HG03175 (cell line): ENCODE measurements around the gene FAM236D.
"Not testable (repeated sequence)": the region's sequence is repeated elsewhere in the genome, so short reads cannot be mapped to it uniquely, and the experiment has no call there.

Experiments used
- ATAC-seq: cut with Tn5 transposase; IDR thresholded peaks from one replicate; pipeline ENCODE4 v1.9.1; 2021; ENCODE audit warnings: mild to moderate bottlenecking, moderate library complexity; ENCODE audit not compliant: unreplicated experiment

FAM236D gene

GRCh38 chrX:72808110-72808509 lies at the start of gene FAM236D:
Gene FAM236D (minus strand): TSS chrX:72808210. CDS start chrX:72808110, 100 bp downstream.
- ATAC-seq = not testable (repeated sequence)

GRCh38 chrX:72837532-72837931 lies 29.5 kb upstream of the FAM236D start:
- not testable (repeated sequence) for ATAC-seq

DNA sequence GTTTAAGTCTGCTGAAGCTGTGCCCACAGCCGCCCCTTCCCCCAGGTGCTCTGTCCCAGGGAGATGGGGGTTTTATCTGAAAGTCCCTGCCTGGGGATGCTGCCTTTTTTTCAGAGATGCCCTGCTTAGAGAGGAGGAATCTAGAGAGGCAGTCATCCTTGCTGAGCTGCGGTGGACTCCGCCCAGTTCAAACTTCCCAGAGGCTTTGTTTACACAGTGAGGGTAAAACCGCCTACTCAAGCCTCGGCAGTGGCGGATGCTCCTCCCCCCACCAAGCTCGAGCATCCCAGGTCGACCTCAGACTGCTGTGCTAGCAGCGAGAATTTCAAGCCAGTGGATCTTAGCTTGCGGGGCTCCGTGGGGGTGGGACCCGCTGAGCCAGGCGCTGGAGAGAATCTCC lies 22.7 kb upstream of the FAM236D start:
- ATAC-seq = not testable (repeated sequence)

GRCh38 chrX:72790390-72790789 lies 17.6 kb downstream of the FAM236D start:
- not testable (repeated sequence) for ATAC-seq

GRCh38 chrX:72788142-72788541 lies 19.9 kb downstream of the FAM236D start:
- ATAC-seq = not testable (repeated sequence)

DNA sequence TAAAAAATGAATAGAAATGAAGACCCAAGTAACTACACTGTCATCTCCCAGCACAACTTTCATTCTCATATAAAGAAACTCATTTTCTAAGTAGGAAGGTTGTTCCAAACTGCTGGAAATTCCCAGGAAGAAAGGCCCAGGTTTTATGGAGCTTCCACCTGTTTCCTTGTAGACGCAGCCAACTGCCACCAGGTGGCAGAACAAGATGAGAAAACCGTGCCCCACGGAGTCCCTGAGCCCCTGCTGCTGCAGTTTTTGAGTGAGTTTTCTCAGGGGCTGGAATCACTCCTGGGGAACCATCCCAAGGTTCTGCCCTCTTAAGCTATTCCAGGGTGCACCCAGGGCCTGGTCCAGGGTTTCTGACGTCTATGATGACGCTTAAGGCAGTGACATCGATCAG lies 24.0 kb downstream of the FAM236D start:
- ATAC-seq = not testable (repeated sequence)

GRCh38 chrX:72783365-72783936 lies 24.6 kb downstream of the FAM236D start:
- ATAC-seq = not testable (repeated sequence)

GRCh38 chrX:72782560-72782959 lies 25.4 kb downstream of the FAM236D start, which contains the start of gene FAM236B:
Gene FAM236B (minus strand): TSS chrX:72782660. CDS start chrX:72782560, 100 bp downstream.
- ATAC-seq = not testable (repeated sequence)

DNA sequence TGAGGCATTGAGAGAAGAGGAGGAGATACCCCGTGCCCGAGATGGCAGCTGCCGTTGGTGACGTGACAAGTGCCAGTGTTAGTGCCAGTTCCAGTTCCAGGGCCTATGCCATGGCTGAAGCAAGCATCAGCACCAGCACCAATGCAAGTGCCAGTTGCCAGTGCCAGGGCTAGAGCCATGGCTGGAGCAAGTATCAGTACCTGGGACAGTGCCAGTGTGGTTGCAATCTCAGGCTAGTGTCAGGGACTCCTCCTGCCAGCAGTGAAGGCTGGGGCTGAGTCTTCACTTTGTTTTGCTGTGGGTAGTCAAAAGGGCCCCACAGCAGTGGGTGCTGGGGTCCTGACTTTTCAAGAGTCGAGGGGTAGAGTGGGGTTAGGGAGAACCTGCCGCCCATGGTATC lies 29.9 kb downstream of the FAM236D start:
- not testable (repeated sequence) for ATAC-seq

- peak; percentile 72 for ATAC-seq
Measured at GRCh38 chrX:72777467-72777790, 30.6 kb downstream of the FAM236D start.

DNA sequence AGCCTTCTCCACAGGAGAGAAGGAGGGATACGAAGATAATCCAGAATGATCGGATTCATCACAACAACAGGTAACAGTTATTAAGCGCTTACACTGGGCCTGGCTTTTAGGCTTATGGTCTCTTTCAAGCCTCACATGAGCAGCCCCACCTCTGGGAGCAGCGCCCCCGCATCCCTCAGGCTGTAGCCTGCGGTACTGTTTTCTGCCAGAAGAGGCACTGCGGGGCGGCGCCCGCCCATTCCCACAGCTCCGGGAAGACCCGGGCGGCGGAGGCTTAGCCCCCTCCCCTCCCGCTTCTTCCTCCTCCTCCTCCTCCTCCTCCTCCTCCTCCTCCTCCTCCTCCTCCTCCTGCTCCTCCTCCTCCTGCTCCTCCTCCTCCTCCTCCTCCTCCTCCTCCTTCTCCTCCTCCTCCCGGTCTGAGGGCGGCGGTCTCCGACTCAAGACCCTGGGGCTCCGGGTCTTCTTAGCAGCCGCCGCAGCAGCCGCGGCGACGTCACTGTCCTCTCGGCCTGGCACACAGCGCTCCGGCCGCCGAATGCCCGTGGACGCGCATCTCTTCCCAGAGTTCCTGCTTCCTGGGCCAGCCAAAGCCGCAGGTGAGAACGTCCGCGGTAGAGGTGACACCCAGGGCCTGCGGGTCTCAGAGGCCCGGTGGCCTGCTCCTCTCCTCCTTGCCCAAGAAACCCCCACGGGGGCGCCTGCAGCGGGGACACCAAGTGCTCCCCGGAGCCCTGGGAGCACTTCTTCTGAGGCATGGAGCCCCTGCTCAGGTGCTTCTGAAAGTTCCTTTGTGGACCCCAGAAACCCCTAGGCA lies 31.1 kb downstream of the FAM236D start, which contains the start of gene DMRTC1B:
Gene DMRTC1B (plus strand): TSS at position 238 of the 814 bp plus-strand sequence. CDS start 68,246 bp downstream, outside the sequence.
- peak; percentile 80 for ATAC-seq

- ATAC-seq = not testable (repeated sequence)
Measured at GRCh38 chrX:72760454-72760853, 47.6 kb downstream of the FAM236D start.
